NCI-H146 treated with DMSO at 0.1 percent for 48 hours (cell line): ENCODE data around the gene GADD45A.
A peak's percentile ranks its signal among the peaks of the same experiment; 100 is the strongest.
"Not testable (repeated sequence)": the region's sequence is repeated elsewhere in the genome, so short reads cannot be mapped to it uniquely, and the experiment has no call there.

Experiments
- DNase-seq: peaks from one replicate; lab custom pipeline; 2025; ENCODE audit not compliant: unreplicated experiment; lab: John Stamatoyannopoulos, UW

The GADD45A gene

GRCh38 chr1:67685067-67685557, at the start of gene GADD45A:
TSS of gene GADD45A (plus strand) at chr1:67685201. CDS start at chr1:67685495, 294 bp downstream.
- DNase-seq = peak; percentile 99

GRCh38 chr1:67636146-67636545, 48.9 kb upstream of the GADD45A start:
- DNase-seq = no peak

- no peak for DNase-seq
These were observed 45.6 kb upstream of the GADD45A start for GRCh38 chr1:67639361-67639760.

GRCh38 chr1:67642629-67643028, 42.4 kb upstream of the GADD45A start:
- no peak for DNase-seq

GRCh38 chr1:67644566-67644965, 40.4 kb upstream of the GADD45A start:
- DNase-seq = no peak

GRCh38 chr1:67645495-67646144, 39.4 kb upstream of the GADD45A start:
- peak; percentile 48 for DNase-seq

- DNase-seq = peak; percentile 95
These were observed 38.6 kb upstream of the GADD45A start for GRCh38 chr1:67646145-67647035.

- DNase-seq = peak; percentile 58
These were observed 37.8 kb upstream of the GADD45A start for GRCh38 chr1:67647036-67647798.

GRCh38 chr1:67647814-67648358, 37.1 kb upstream of the GADD45A start:
- DNase-seq = no peak

GRCh38 chr1:67648582-67649326, 36.2 kb upstream of the GADD45A start:
- no peak for DNase-seq

GRCh38 chr1:67650061-67650460, 34.9 kb upstream of the GADD45A start:
- DNase-seq = no peak

GRCh38 chr1:67651031-67651430, 34.0 kb upstream of the GADD45A start:
- DNase-seq = no peak

GRCh38 chr1:67652800-67653199, 32.2 kb upstream of the GADD45A start:
- DNase-seq = no peak

GRCh38 chr1:67653304-67653703, 31.7 kb upstream of the GADD45A start:
- no peak for DNase-seq

- DNase-seq = no peak
These were observed 29.4 kb upstream of the GADD45A start for GRCh38 chr1:67655581-67655980.

- not testable (repeated sequence) for DNase-seq
These were observed 27.8 kb upstream of the GADD45A start for GRCh38 chr1:67657152-67657551.

- no peak for DNase-seq
These were observed 25.8 kb upstream of the GADD45A start for GRCh38 chr1:67659229-67659628.

- DNase-seq = no peak
These were observed 22.1 kb upstream of the GADD45A start for GRCh38 chr1:67662884-67663283.

GRCh38 chr1:67664048-67664447, 21.0 kb upstream of the GADD45A start:
- DNase-seq = peak; percentile 73

GRCh38 chr1:67665307-67665706, 19.7 kb upstream of the GADD45A start:
- DNase-seq = not testable (repeated sequence)
